ENCODE results near the gene CDKN2B-AS1.

- no peak for TF ChIP-seq CBX2 (IDR thresholded peaks at IDR 0.05; ENCODE audit: borderline replicate concordance, low read depth)
- TF ChIP-seq MAX (IDR thresholded peaks at IDR 0.05), result no peak
These were observed 12.2 kb upstream of the CDKN2B-AS1 start for GRCh38 chr9:21982391-21982790.
